Measurements from ENCODE around the gene LAPTM4A.
"Not testable (repeated sequence)": the region's sequence is repeated elsewhere in the genome, so short reads cannot be mapped to it uniquely, and the experiment has no call there.

Gene LAPTM4A

DNA sequence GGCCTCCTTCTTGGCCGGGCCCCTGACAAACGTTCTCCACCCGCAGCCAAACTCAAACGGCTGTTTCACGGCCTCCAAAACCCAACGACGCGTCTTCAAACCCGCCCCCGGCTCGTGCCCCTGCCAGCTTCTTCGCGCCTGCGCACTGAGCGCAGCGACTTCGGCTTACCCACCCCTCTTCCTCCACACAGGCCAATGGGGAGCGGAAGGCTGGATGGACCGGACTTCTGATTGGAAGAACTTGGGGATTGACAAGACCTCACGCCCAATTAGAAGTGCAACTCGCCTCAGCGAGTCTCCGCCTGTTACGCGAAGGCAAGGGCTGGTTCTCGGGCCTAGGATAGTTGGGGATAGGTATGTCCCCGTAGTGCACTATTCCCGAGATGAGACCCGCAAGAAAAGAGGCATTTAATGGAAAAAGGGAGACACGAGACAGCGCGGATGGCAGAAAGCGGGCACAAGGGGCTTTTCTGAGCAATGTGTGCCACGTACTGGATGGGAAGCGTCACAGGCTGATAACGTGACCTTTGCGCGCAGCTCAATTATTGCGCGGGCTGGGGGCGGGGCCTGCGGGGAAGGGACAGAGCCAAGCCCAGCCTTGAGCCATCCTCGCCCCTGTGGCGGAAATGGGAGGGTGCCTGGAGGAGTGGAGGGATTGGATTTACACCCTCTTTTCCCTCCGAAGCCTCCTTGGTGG, at the start of gene LAPTM4A:
LAPTM4A (minus strand) TSS at position 97 of the 697 bp plus-strand sequence. CDS start 108 bp downstream, outside the sequence.
- DNase-seq: peak; percentile 99
- in situ Hi-C loops (cut with MboI; ENCODE audit: low pct_unique_long_range_greater_than_20kb, low sequenced_read_pairs): no loop called here

- DNase-seq: no peak
- in situ Hi-C loops (cut with MboI; ENCODE audit: low pct_unique_long_range_greater_than_20kb, low sequenced_read_pairs): loop anchor here (25.0 kb wide), 1 partner anchor 537 kb away; no protein-coding TSS in a partner anchor
These were observed 49.3 kb upstream of the LAPTM4A start for GRCh38 chr2:20100711-20101110.

- no peak for DNase-seq
- in situ Hi-C loops (cut with MboI; ENCODE audit: low pct_unique_long_range_greater_than_20kb, low sequenced_read_pairs): loop anchor here (25.0 kb wide), 1 partner anchor 538 kb away; no protein-coding TSS in a partner anchor
These were observed 48.4 kb upstream of the LAPTM4A start for GRCh38 chr2:20099780-20100179.

DNA sequence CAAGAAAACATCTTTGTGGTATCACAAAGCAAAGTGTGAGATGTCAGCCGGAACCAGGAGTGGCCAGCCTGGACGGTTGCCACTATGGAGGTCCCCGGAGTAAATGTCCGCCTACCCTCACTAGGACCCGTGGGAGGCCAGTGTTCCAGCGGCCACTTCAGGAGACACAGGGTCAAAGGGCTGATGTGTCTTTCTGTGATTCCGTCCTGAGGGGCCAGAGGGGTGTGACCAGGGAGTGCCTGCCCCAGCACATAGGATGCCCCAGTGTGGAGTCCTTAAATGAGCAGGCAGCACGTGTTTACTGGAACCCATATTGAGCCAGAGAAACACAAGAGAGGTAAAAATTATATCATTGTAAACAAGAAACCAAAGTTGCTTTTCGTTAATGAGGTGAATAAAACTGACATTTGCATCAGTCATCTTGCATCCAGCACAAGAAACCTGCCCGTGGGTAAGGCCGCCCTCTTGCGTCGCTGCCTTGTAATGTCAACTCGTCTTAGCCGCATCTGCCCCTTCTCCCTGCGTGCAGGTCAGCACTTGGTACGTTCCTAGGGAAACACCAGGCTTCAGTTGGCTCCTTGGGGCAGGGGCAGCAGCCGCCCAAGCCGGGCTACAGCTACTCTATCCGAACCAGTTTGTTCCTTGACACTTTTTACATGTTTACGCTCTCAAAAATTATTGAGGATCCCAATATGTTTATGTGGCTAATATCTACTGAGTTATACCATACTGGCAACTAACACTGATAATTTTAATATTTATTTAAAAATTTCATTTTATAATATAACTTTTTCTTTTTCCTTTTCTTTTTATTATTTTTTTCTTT, 46.7 kb upstream of the LAPTM4A start:
- in situ Hi-C loops (cut with MboI; ENCODE audit: low pct_unique_long_range_greater_than_20kb, low sequenced_read_pairs): no loop called here

GRCh38 chr2:20095469-20095868, 44.0 kb upstream of the LAPTM4A start:
- in situ Hi-C loops (cut with MboI; ENCODE audit: low pct_unique_long_range_greater_than_20kb, low sequenced_read_pairs): no loop called here
- no peak for DNase-seq

More for the DNA sequence above, 46.7 kb upstream of the LAPTM4A start:
- peak; percentile 93 for DNase-seq

DNA sequence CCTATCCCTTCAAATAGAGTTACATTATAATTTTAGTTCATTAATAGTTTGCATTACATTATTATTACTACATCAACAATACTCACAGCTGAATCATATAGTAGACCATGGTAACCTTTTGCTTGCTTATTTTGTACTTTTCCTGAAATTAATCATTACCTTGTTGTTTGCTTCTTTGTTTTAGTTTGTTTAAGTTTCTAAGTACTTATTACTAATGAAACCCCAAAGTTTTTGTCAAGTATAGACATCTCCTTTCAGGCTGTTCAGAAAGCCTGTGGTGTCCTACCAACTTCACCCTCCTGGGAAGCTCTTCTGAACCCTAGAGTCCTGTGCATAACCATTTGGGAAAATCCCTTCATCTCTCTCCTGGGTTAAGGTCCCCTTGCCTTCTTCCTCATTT, 43.5 kb upstream of the LAPTM4A start:
- DNase-seq: no peak
- in situ Hi-C loops (cut with MboI; ENCODE audit: low pct_unique_long_range_greater_than_20kb, low sequenced_read_pairs): no loop called here

- in situ Hi-C loops (cut with MboI; ENCODE audit: low pct_unique_long_range_greater_than_20kb, low sequenced_read_pairs): no loop called here
- peak; percentile 45 for DNase-seq
These were observed 42.8 kb upstream of the LAPTM4A start for GRCh38 chr2:20094142-20094755.

- DNase-seq: peak; percentile 52
- in situ Hi-C loops (cut with MboI; ENCODE audit: low pct_unique_long_range_greater_than_20kb, low sequenced_read_pairs): no loop called here
These were observed 42.1 kb upstream of the LAPTM4A start for GRCh38 chr2:20093263-20094141.

GRCh38 chr2:20092901-20093235, 41.4 kb upstream of the LAPTM4A start:
- in situ Hi-C loops (cut with MboI; ENCODE audit: low pct_unique_long_range_greater_than_20kb, low sequenced_read_pairs): no loop called here
- no peak for DNase-seq

- no peak for DNase-seq
- in situ Hi-C loops (cut with MboI; ENCODE audit: low pct_unique_long_range_greater_than_20kb, low sequenced_read_pairs): no loop called here
These were observed 40.9 kb upstream of the LAPTM4A start for GRCh38 chr2:20092226-20092900.

GRCh38 chr2:20091305-20091991, 40.0 kb upstream of the LAPTM4A start:
- in situ Hi-C loops (cut with MboI; ENCODE audit: low pct_unique_long_range_greater_than_20kb, low sequenced_read_pairs): no loop called here
- DNase-seq: no peak

DNA sequence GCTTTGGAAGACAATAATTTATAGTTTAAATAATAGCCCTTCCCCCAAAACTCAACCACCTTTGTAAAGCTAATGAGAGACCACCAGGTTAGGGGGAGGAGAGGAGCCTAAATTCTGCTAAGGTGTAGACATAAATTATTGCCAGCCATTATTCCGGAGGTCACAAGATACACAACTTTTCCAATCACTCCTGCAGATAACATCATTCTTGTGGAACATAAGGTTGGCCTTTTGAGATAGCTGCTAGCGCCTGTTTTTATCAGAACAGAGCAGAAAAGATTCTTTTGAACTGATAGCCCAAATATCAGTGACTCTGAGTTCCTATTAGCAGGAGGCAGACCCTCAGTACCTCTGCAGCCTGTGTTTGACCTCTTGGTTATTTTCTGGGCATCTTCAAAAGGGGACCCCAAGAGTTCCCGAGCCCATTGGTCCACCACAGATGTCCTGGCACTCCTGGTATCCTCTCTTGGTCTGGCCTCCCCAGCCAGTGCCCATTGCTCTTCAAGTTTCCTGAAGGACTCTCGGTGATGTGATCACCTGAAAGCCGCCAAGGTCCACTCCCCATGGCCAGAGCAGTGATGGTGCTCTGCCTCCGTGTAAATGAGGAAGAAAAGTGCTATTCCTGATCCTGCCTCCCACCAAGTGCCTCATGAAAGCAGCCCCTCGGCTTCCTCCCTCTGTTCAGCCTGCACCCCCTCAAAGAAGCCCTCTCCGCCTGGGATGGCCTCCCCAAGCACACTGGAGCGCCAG, 38.5 kb upstream of the LAPTM4A start:
- DNase-seq: no peak
- in situ Hi-C loops (cut with MboI; ENCODE audit: low pct_unique_long_range_greater_than_20kb, low sequenced_read_pairs): no loop called here

DNA sequence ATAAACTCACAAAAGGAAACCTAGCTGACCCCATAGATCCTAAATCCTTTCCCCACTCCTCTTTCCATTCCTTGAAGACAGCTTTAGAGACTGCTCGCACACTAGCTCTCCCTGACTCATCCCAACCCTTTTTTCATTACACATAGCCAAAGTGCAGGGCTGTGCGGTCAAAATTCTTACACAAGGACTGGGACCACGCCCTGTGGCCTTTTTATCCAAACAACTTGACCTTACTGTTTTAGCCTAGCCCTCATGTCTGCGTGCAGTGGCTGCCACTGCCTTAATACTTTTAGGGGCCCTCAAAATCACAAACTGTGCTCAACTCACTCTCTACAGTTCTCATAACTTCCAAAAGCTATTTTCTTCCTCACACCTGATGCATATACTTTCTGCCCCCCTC, 34.5 kb upstream of the LAPTM4A start:
- DNase-seq; in situ Hi-C loops (cut with MboI; ENCODE audit: low pct_unique_long_range_greater_than_20kb, low sequenced_read_pairs): not testable (repeated sequence)

- in situ Hi-C loops (cut with MboI; ENCODE audit: low pct_unique_long_range_greater_than_20kb, low sequenced_read_pairs); DNase-seq: not testable (repeated sequence)
These were observed 31.4 kb upstream of the LAPTM4A start for GRCh38 chr2:20082812-20083211.

DNA sequence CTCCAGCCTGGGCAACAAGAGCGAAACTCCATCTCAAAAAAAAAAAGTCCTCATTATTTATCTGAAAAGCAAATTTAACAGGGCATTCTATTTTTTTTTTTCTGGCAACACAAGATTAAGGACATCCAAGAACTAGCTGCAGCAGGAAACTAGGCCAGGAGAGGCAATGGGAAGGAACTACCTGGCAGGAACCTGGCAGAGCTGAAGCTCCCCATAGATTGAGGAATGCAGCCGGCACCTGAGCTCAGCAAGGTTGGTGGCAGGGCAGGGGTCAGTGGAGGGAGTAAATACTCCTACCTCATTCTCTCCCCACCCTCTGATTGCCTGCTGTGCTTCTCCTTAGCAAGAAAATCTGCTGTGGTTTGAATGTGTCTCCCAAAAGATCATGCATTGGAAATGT, 30.4 kb upstream of the LAPTM4A start:
- DNase-seq: no peak
- in situ Hi-C loops (cut with MboI; ENCODE audit: low pct_unique_long_range_greater_than_20kb, low sequenced_read_pairs): no loop called here

DNA sequence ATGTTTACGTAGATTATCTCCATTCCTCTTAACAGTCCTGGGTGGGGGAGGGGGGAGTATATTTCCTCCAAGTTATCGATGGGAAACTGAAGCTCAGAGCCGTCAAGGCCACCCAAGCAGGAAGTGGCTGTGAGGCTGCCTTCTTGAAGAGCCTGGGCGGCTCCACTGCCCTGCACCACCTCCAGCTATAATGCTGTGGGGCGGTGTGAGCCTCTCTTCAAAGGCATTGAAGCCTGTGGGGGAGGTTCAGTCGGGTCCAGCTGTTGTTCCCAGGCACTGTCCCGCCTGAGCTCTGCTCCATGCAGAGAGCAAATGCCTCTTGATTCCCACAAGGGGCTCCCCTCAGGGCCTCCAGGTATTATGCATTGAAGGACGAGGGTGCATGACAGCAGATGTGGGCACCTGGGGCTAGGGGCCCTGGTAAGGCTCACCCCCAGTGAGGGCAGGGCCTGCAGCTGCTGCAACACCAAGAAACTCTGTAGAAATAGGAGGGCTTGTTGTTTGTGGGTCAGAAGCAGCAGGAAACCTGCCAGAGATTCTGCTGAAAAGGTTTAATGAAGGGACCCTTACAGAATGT, 29.5 kb upstream of the LAPTM4A start:
- in situ Hi-C loops (cut with MboI; ENCODE audit: low pct_unique_long_range_greater_than_20kb, low sequenced_read_pairs): no loop called here
- no peak for DNase-seq

- in situ Hi-C loops (cut with MboI; ENCODE audit: low pct_unique_long_range_greater_than_20kb, low sequenced_read_pairs): no loop called here
- DNase-seq: no peak
These were observed 29.0 kb upstream of the LAPTM4A start for GRCh38 chr2:20080428-20080827.

Measured in KBM-7 (cell line).